Measurements from ENCODE around the gene LPP.

LPP gene

DNA sequence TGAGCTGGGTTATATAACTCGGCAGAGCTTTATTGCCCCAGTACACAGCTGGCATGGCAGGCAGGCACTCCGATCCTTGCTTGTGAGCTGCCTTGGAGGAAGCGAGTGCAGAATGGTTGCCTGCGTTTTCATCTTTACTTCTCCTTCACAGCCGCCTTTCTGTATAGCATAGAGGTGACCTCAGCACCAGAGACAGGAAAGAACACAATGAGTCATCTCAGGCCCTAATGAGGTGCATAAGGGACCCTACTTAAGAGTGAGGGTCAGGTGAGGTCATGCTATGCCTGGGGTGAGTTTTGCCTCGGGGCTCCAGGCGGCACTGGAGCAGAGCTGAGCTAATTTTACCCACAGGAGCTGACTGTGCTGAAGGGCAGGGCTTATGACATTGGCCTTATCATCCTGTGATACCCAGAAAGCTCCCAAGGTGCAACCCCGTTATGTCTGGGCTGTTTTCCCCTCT is 43.5 kb downstream of the LPP start:
- no peak overlapping the region for H3K27ac ChIP-seq (ENCODE audit: low read depth, low read length)
- no peak overlapping the region for H3K9ac ChIP-seq (ENCODE audit: low read length)
- no peak overlapping the region for H3K4me3 ChIP-seq (ENCODE audit: low read depth, low read length)
- H3K4me1 ChIP-seq (ENCODE audit: control insufficient read depth, insufficient read depth, low read length) = peaks cover 23% of the 10 kb centered on the region
- H3K9me3 ChIP-seq (ENCODE audit: control insufficient read depth, insufficient read depth, low read depth, low read length) = no peaks in the 10 kb centered on the region
- no peaks in the 10 kb centered on the region for H3K27me3 ChIP-seq (ENCODE audit: control insufficient read depth, insufficient read depth, low read length)
- peaks cover 6% of the 10 kb centered on the region; the same call in 1 of the 2 replicates for H3K36me3 ChIP-seq (ENCODE audit: control insufficient read depth, insufficient read depth, low read length)

DNA sequence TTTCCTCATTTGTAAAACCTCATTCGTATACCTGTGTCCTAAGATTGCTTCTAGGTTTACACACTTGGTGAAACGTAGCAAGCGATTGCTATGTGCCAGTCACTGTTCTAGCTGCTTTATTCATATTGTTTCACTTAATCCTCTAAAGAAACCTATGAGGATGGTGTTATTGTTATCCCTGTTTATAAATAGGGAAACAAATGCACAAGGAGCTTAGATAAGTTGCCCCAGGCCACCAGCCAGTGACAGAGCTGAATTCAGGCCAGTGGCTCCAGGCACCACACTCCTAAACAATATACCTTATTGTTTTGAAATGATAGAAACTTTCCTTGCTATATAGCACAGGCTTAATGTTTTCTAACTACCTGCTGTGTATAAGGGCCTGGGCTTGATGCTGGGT is 44.0 kb downstream of the LPP start:
- Histone ChIP-seq H3K4me1 (ENCODE audit: control insufficient read depth, insufficient read depth, low read length) (peaks cover 23% of the 10 kb centered on the region), H3K27ac (ENCODE audit: low read depth, low read length) (no peak overlapping the region), H3K9ac (ENCODE audit: low read length) (no peak overlapping the region), H3K9me3 (ENCODE audit: control insufficient read depth, insufficient read depth, low read depth, low read length) (no peaks in the 10 kb centered on the region), H3K36me3 (ENCODE audit: control insufficient read depth, insufficient read depth, low read length) (peaks cover 3% of the 10 kb centered on the region; the same call in 1 of the 2 replicates), H3K27me3 (ENCODE audit: control insufficient read depth, insufficient read depth, low read length) (no peaks in the 10 kb centered on the region), H3K4me3 (ENCODE audit: low read depth, low read length) (no peak overlapping the region)

DNA sequence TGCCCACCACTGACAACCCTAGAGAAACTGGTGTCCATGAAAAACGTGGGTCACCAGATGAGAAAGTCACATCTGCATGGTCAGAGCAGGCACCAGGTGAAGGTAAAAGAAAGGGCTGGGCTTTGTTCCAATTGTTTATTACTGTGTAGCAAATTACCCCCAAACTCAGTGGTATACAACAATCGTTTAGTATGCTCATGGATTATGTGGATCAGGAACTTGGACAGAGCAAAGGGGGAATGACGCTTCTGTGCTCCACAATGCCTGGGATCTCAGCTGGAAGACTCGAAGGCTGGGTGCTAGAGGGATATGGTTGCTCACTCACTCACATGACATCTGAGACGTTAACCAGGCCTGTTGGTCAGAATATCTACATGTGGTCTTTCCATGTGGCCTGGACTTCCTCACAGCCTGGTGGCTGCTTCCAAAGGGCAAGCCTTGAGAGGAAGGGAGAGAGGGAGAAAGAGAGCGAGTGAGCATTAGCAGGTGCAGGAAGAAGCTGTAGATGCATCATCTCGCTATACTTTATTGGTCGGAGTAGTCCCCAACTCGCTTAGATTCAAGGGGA is 44.9 kb downstream of the LPP start:
- no peaks in the 10 kb centered on the region for H3K9me3 ChIP-seq (ENCODE audit: control insufficient read depth, insufficient read depth, low read depth, low read length)
- H3K4me1 ChIP-seq (ENCODE audit: control insufficient read depth, insufficient read depth, low read length) = peaks cover 23% of the 10 kb centered on the region
- no peak overlapping the region for H3K27ac ChIP-seq (ENCODE audit: low read depth, low read length)
- no peaks in the 10 kb centered on the region for H3K27me3 ChIP-seq (ENCODE audit: control insufficient read depth, insufficient read depth, low read length)
- no peak overlapping the region for H3K4me3 ChIP-seq (ENCODE audit: low read depth, low read length)
- H3K36me3 ChIP-seq (ENCODE audit: control insufficient read depth, insufficient read depth, low read length) = no peaks in the 10 kb centered on the region
- no peak overlapping the region for H3K9ac ChIP-seq (ENCODE audit: low read length)

DNA sequence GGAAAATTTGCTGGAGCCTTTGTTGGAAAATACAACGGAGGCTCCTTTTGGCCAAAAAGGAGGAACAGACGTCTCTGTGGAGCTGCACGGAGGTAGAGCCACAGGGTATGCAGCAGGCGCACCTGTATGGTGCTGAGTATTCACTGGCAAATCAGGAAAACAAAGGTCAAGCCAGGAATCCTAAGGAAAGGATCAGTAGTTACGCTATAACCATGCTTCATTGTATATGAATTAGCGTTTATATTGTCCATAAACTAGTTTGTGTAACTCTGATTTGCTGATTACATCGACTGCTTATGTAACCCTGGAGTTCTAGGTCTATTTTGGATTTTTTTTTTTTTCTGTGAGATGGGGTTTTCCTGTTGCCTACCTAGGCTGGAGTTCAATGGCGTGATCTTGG is 45.4 kb downstream of the LPP start:
- Histone ChIP-seq H3K27ac (ENCODE audit: low read depth, low read length) (no peak overlapping the region), H3K4me1 (ENCODE audit: control insufficient read depth, insufficient read depth, low read length) (peaks cover 23% of the 10 kb centered on the region), H3K9ac (ENCODE audit: low read length) (no peak overlapping the region), H3K4me3 (ENCODE audit: low read depth, low read length) (no peak overlapping the region), H3K36me3 (ENCODE audit: control insufficient read depth, insufficient read depth, low read length) (no peaks in the 10 kb centered on the region), H3K27me3 (ENCODE audit: control insufficient read depth, insufficient read depth, low read length) (no peaks in the 10 kb centered on the region), H3K9me3 (ENCODE audit: control insufficient read depth, insufficient read depth, low read depth, low read length) (no peaks in the 10 kb centered on the region)

DNA sequence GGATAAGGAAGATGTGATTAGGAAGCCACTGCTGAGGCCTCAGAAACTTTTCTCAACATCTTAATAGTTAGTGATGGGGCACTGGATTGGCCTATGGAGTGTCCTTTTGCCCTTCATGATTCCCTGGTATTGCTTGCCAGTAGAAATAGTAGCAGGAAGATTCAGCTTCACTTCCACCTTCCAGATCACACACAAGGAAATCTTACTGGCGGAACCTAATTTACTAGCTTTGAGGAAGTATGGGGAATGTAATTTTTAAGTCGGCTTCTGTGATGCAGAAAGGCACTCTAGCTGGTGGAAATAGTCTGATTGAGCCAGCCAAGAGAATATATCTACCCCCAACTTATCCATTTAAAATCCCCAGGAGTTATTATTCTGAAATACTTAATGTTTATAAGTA is 46.5 kb downstream of the LPP start:
- H3K27ac ChIP-seq (ENCODE audit: low read depth, low read length) = no peak overlapping the region
- no peaks in the 10 kb centered on the region for H3K9me3 ChIP-seq (ENCODE audit: control insufficient read depth, insufficient read depth, low read depth, low read length)
- no peak overlapping the region for H3K4me3 ChIP-seq (ENCODE audit: low read depth, low read length)
- H3K4me1 ChIP-seq (ENCODE audit: control insufficient read depth, insufficient read depth, low read length) = peaks cover 23% of the 10 kb centered on the region
- no peaks in the 10 kb centered on the region for H3K27me3 ChIP-seq (ENCODE audit: control insufficient read depth, insufficient read depth, low read length)
- no peaks in the 10 kb centered on the region for H3K36me3 ChIP-seq (ENCODE audit: control insufficient read depth, insufficient read depth, low read length)
- H3K9ac ChIP-seq (ENCODE audit: low read length) = no peak overlapping the region

DNA sequence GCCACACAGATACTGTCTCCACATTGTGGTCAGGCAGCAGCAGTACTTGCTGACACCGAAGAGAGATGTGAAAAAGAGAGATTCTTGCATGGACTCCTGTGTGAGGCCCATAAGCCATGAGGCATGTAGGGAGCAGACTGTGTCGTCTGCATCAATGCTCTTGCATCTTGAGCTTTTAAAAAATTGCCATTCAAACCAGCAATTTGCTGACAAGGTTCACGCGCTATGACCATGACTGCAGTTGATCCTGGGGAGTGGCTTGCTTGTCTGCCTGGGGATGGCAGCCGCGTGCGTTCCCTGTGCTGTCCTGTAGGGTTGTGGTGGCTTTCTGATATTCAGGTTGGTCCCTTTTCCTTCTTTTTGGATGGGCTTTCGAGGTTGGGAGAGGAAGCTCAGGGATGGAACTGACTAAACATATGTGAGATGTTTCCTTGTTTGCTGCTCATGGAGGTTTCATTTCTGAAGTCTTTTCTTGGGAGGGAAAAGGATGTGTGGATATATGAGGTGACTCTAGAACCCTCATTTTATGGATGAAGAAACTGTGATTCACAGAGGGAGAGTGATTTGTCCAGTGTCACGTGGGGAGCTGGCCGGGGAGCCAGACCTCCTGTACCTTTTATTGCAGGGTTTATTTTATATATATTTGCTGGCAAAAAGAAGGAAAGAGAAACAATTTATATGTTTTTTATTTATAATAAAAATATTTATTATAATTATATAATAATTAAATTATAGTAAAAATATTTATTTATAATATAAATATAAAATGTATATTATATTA is 48.6 kb downstream of the LPP start:
- no peaks in the 10 kb centered on the region for H3K36me3 ChIP-seq (ENCODE audit: control insufficient read depth, insufficient read depth, low read length)
- H3K9ac ChIP-seq (ENCODE audit: low read length) = no peak overlapping the region
- no peak overlapping the region for H3K27ac ChIP-seq (ENCODE audit: low read depth, low read length)
- H3K4me1 ChIP-seq (ENCODE audit: control insufficient read depth, insufficient read depth, low read length) = peaks cover 5% of the 10 kb centered on the region
- H3K27me3 ChIP-seq (ENCODE audit: control insufficient read depth, insufficient read depth, low read length) = no peaks in the 10 kb centered on the region
- H3K9me3 ChIP-seq (ENCODE audit: control insufficient read depth, insufficient read depth, low read depth, low read length) = no peaks in the 10 kb centered on the region
- H3K4me3 ChIP-seq (ENCODE audit: low read depth, low read length) = no peak overlapping the region

DNA sequence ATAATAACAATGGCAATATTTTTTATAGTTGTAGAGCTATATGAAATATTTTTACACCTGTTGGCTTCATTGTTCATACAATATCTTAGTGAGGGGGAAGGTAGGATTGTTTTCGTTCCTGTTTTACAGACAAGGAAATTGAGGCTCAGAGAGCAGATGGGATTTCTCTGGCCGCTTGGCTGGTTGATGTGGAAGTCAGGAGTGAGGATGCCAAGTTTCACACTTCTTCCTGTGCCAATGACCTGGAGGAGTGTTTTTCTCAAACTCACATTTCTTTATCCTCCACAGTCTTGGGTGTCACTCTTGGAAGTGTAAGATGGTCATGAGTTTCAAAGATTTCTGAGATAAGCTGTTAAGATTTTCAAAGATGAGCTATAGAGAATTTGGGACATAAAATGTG is 50.6 kb downstream of the LPP start:
- Histone ChIP-seq H3K27ac (ENCODE audit: low read depth, low read length) (no peak overlapping the region), H3K9ac (ENCODE audit: low read length) (no peak overlapping the region), H3K4me1 (ENCODE audit: control insufficient read depth, insufficient read depth, low read length) (peaks cover 13% of the 10 kb centered on the region), H3K4me3 (ENCODE audit: low read depth, low read length) (no peak overlapping the region), H3K36me3 (ENCODE audit: control insufficient read depth, insufficient read depth, low read length) (no peaks in the 10 kb centered on the region), H3K9me3 (ENCODE audit: control insufficient read depth, insufficient read depth, low read depth, low read length) (no peaks in the 10 kb centered on the region), H3K27me3 (ENCODE audit: control insufficient read depth, insufficient read depth, low read length) (no peaks in the 10 kb centered on the region)

DNA sequence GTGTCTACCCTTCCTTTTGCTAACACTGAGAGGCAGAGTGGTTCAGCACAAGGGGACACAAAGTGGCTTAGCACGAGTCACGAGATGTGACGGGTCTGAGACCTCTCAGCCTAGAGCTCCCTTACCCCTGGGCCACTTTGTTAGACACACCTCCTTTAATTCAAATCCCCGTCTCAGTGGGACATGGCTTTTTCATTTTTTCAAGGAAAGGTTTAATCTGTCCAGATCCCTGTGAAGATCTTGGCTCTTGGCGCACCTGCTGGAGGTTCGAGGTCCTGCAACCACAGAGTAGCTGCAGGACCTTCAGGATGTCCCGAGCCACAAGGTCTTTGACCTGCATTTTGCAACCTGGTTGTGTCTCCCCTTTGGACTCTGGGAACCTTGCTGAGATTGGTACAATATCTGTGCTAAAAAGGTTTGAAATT is 52.0 kb downstream of the LPP start:
- Histone ChIP-seq H3K27ac (ENCODE audit: low read depth, low read length) (no peak overlapping the region), H3K36me3 (ENCODE audit: control insufficient read depth, insufficient read depth, low read length) (no peaks in the 10 kb centered on the region), H3K9ac (ENCODE audit: low read length) (no peak overlapping the region), H3K9me3 (ENCODE audit: control insufficient read depth, insufficient read depth, low read depth, low read length) (no peaks in the 10 kb centered on the region), H3K4me3 (ENCODE audit: low read depth, low read length) (no peak overlapping the region), H3K27me3 (ENCODE audit: control insufficient read depth, insufficient read depth, low read length) (no peaks in the 10 kb centered on the region), H3K4me1 (ENCODE audit: control insufficient read depth, insufficient read depth, low read length) (peaks cover 14% of the 10 kb centered on the region)

DNA sequence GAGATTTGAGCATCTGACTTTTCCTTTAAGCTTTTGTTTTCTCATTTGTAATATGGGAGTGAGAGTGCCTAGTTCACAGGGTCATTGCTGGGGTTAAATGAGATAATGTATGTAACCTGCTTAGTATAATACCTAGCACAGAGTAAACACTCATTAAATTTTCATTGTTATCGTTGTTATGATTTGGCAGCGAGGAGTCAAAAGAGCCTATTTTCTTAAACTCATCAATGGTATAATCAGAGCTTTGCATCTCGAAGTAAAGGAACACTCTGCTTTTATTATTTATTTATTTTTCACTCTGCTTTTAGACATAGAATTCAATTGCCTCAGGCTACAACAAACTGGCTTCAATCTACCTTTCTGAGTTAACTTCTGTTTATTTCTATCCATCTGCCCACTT is 52.8 kb downstream of the LPP start:
- no peak overlapping the region for H3K9ac ChIP-seq (ENCODE audit: low read length)
- H3K4me3 ChIP-seq (ENCODE audit: low read depth, low read length) = no peak overlapping the region
- H3K27me3 ChIP-seq (ENCODE audit: control insufficient read depth, insufficient read depth, low read length) = no peaks in the 10 kb centered on the region
- H3K4me1 ChIP-seq (ENCODE audit: control insufficient read depth, insufficient read depth, low read length) = peaks cover 21% of the 10 kb centered on the region
- H3K9me3 ChIP-seq (ENCODE audit: control insufficient read depth, insufficient read depth, low read depth, low read length) = no peaks in the 10 kb centered on the region
- no peaks in the 10 kb centered on the region for H3K36me3 ChIP-seq (ENCODE audit: control insufficient read depth, insufficient read depth, low read length)
- H3K27ac ChIP-seq (ENCODE audit: low read depth, low read length) = no peak overlapping the region

DNA sequence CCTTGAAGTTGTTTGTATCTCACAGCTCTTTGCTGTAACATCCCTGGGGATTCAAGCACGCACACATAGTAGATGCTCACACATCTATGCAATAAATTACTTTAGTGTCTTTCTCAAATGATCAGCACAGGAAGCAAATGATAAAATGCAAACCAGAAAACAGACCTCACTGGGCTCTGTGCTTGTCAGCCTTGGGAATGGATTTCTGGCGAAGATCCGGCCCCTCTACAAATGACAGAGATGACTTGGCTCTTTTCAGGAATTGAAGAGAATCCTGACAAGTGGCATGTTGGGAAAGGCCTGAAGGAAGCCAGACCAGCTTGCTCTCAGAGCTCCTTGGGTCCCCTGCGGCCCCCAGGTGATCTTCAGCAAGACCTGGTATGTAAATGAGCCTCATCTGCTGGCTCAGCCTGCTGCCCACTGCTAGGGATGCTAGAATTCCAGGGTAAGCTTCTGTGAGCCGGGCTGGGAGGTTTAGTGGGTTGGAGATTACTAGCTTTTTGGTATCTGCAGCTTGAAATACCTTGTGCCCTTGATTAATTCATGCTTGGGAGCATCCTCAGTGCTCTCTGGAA is 54.1 kb downstream of the LPP start:
- Histone ChIP-seq H3K27me3 (ENCODE audit: control insufficient read depth, insufficient read depth, low read length) (no peaks in the 10 kb centered on the region), H3K4me1 (ENCODE audit: control insufficient read depth, insufficient read depth, low read length) (peaks cover 32% of the 10 kb centered on the region), H3K27ac (ENCODE audit: low read depth, low read length) (peak overlapping the region; percentile 68; the same call in 1 of the 2 replicates), H3K9me3 (ENCODE audit: control insufficient read depth, insufficient read depth, low read depth, low read length) (no peaks in the 10 kb centered on the region), H3K4me3 (ENCODE audit: low read depth, low read length) (no peak overlapping the region), H3K9ac (ENCODE audit: low read length) (no peak overlapping the region), H3K36me3 (ENCODE audit: control insufficient read depth, insufficient read depth, low read length) (no peaks in the 10 kb centered on the region)

DNA sequence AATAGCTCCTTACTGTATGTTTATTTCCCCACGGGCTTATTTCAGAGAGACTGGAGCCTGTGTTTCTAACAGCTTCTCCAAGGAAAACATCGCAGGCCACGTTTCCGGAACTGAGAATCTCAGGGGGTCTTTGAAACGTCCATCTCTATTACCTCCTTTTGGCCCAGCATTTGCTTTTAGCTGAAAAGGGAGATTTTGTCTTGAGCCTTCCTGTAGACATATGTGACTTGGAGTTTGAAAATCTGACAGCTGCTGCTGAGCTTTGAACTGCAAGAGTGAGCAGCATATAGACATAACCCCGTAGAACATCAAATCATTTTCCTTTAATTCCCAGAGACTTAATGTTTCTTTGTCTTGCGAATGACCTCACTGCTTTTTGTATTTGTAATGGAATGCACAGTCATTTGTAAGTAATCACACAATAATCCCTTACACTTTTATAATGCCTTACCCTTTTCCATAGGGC is 54.6 kb downstream of the LPP start:
- H3K9me3 ChIP-seq (ENCODE audit: control insufficient read depth, insufficient read depth, low read depth, low read length) = no peaks in the 10 kb centered on the region
- no peaks in the 10 kb centered on the region for H3K36me3 ChIP-seq (ENCODE audit: control insufficient read depth, insufficient read depth, low read length)
- H3K4me3 ChIP-seq (ENCODE audit: low read depth, low read length) = no peak overlapping the region
- H3K9ac ChIP-seq (ENCODE audit: low read length) = no peak overlapping the region
- H3K27ac ChIP-seq (ENCODE audit: low read depth, low read length) = 0 out of 2 replicates have a peak overlapping the region, but pooled peaks have one; percentile 1
- H3K27me3 ChIP-seq (ENCODE audit: control insufficient read depth, insufficient read depth, low read length) = no peaks in the 10 kb centered on the region
- peaks cover 37% of the 10 kb centered on the region for H3K4me1 ChIP-seq (ENCODE audit: control insufficient read depth, insufficient read depth, low read length)
